ENCODE measurements around the gene TCF12.

TCF12 gene

GRCh38 chr15:57255751-57256341, 337.4 kb downstream of the TCF12 start:
- Histone ChIP-seq H3K27me3 (ENCODE audit: insufficient read depth, low read length) (no peaks in the 10 kb centered on the region), H3K9me3 (ENCODE audit: low read length) (no peaks in the 10 kb centered on the region), H3K9me2 (ENCODE audit: low read depth, low read length) (no peaks in the 10 kb centered on the region), H3K4me2 (ENCODE audit: low read length) (no peak overlapping the region), H3K4me1 (ENCODE audit: insufficient read depth, low read length, severe bottlenecking) (peaks cover 20% of the 10 kb centered on the region), H3F3A (ENCODE audit: insufficient read depth, low read length) (no peaks in the 10 kb centered on the region), H3K36me3 (ENCODE audit: insufficient read depth, low read length) (peaks cover 62% of the 10 kb centered on the region), H3K9ac (ENCODE audit: low read length) (no peak overlapping the region), H4K20me1 (ENCODE audit: insufficient read depth, low read length) (no peaks in the 10 kb centered on the region), H2AFZ (ENCODE audit: low read length) (no peak overlapping the region), H3K4me3 (ENCODE audit: low read depth, low read length, poor library complexity, severe bottlenecking) (no peak overlapping the region), H3K27ac (ENCODE audit: low read depth, low read length, poor library complexity, severe bottlenecking) (no peak overlapping the region), H3K79me2 (ENCODE audit: insufficient read depth, low read length) (0 out of 2 replicates have a peak, but pooled peaks cover 3% of the 10 kb centered on the region)
- TF ChIP-seq CTCF (IDR thresholded peaks at IDR 0.05; ENCODE audit: low read length) = no peak
- TF ChIP-seq EZH2 (IDR thresholded peaks at IDR 0.05; ENCODE audit: borderline replicate concordance, low read length) = no peak

- TF ChIP-seq EZH2 (IDR thresholded peaks at IDR 0.05; ENCODE audit: borderline replicate concordance, low read length) (no peak), CTCF (IDR thresholded peaks at IDR 0.05; ENCODE audit: low read length) (no peak)
- Histone ChIP-seq H3K4me3 (ENCODE audit: low read depth, low read length, poor library complexity, severe bottlenecking) (no peak overlapping the region), H3K4me1 (ENCODE audit: insufficient read depth, low read length, severe bottlenecking) (peaks cover 20% of the 10 kb centered on the region), H3K4me2 (ENCODE audit: low read length) (no peak overlapping the region), H3F3A (ENCODE audit: insufficient read depth, low read length) (no peaks in the 10 kb centered on the region), H3K27ac (ENCODE audit: low read depth, low read length, poor library complexity, severe bottlenecking) (no peak overlapping the region), H3K27me3 (ENCODE audit: insufficient read depth, low read length) (no peaks in the 10 kb centered on the region), H3K79me2 (ENCODE audit: insufficient read depth, low read length) (0 out of 2 replicates have a peak, but pooled peaks cover 3% of the 10 kb centered on the region), H4K20me1 (ENCODE audit: insufficient read depth, low read length) (no peaks in the 10 kb centered on the region), H3K36me3 (ENCODE audit: insufficient read depth, low read length) (peaks cover 57% of the 10 kb centered on the region), H3K9me3 (ENCODE audit: low read length) (no peaks in the 10 kb centered on the region), H2AFZ (ENCODE audit: low read length) (no peak overlapping the region), H3K9ac (ENCODE audit: low read length) (no peak overlapping the region), H3K9me2 (ENCODE audit: low read depth, low read length) (no peaks in the 10 kb centered on the region)
Measured at GRCh38 chr15:57256939-57257338, 338.5 kb downstream of the TCF12 start.

- Histone ChIP-seq H3K4me2 (ENCODE audit: low read length) (peak overlapping the region; percentile 44; the same call in 1 of the 2 replicates), H3K79me2 (ENCODE audit: insufficient read depth, low read length) (0 out of 2 replicates have a peak, but pooled peaks cover 3% of the 10 kb centered on the region), H2AFZ (ENCODE audit: low read length) (no peak overlapping the region), H3K4me1 (ENCODE audit: insufficient read depth, low read length, severe bottlenecking) (peaks cover 20% of the 10 kb centered on the region), H3F3A (ENCODE audit: insufficient read depth, low read length) (no peaks in the 10 kb centered on the region), H3K9ac (ENCODE audit: low read length) (no peak overlapping the region; the same call in 1 of the 2 replicates), H3K27me3 (ENCODE audit: insufficient read depth, low read length) (no peaks in the 10 kb centered on the region), H3K36me3 (ENCODE audit: insufficient read depth, low read length) (peaks cover 57% of the 10 kb centered on the region), H3K4me3 (ENCODE audit: low read depth, low read length, poor library complexity, severe bottlenecking) (no peak overlapping the region), H3K9me3 (ENCODE audit: low read length) (no peaks in the 10 kb centered on the region), H3K27ac (ENCODE audit: low read depth, low read length, poor library complexity, severe bottlenecking) (peak overlapping the region; percentile 63), H4K20me1 (ENCODE audit: insufficient read depth, low read length) (no peaks in the 10 kb centered on the region), H3K9me2 (ENCODE audit: low read depth, low read length) (no peaks in the 10 kb centered on the region)
- no peak for TF ChIP-seq EZH2 (IDR thresholded peaks at IDR 0.05; ENCODE audit: borderline replicate concordance, low read length)
- TF ChIP-seq CTCF (IDR thresholded peaks at IDR 0.05; ENCODE audit: low read length) = no peak
Measured at GRCh38 chr15:57259568-57260040, 341.2 kb downstream of the TCF12 start.
